Immature natural killer cell (primary cell): Measurements from ENCODE around the gene TRAF3IP3. TPM values are rescaled to one million over a fixed set of nuclear protein-coding genes. Genes with fewer than 3 reads are reported as not detected.

ENCODE experiments used
- DNase-seq, 3 donors: peaks; one replicate each; pipeline ENCODE4 v3.0.0; 2022; ENCODE audit warnings: mixed read lengths in 1 of 3
- H3K27ac Mint-ChIP-seq, 6 donors: one replicate each; pipeline ENCODE4 v1.8.0; 2020; ENCODE audit warnings: mixed read lengths in 6 of 6, mild to moderate bottlenecking in 5 of 6, inconsistent platforms in 4 of 6, moderate library complexity in 3 of 6
- H3K27me3 Mint-ChIP-seq, 3 donors: one replicate each; pipeline ENCODE4 v1.8.0; 2020 to 2021; ENCODE audit warnings: low read depth in 3 of 3, mild to moderate bottlenecking in 3 of 3, mixed read lengths in 3 of 3, moderate library complexity in 3 of 3, inconsistent platforms in 1 of 3
- H3K36me3 Mint-ChIP-seq, 3 donors: one replicate each; pipeline ENCODE4 v1.8.0; 2020; ENCODE audit warnings: mixed read lengths in 3 of 3, inconsistent platforms in 2 of 3, mild to moderate bottlenecking in 2 of 3
- H3K4me1 Mint-ChIP-seq, 2 donors: one replicate each; pipeline ENCODE4 v1.8.0; 2020; ENCODE audit warnings: inconsistent platforms in 2 of 2, mild to moderate bottlenecking in 2 of 2, mixed read lengths in 2 of 2, moderate library complexity in 1 of 2
- H3K4me3 Mint-ChIP-seq, 5 donors: one replicate each; pipeline ENCODE4 v1.8.0; 2020; ENCODE audit warnings: mild to moderate bottlenecking in 5 of 5, mixed read lengths in 5 of 5, inconsistent platforms in 3 of 5, moderate library complexity in 3 of 5
- H3K9me3 Mint-ChIP-seq, 6 donors: one replicate each; pipeline ENCODE4 v1.8.0; 2020; ENCODE audit warnings: mild to moderate bottlenecking in 6 of 6, mixed read lengths in 6 of 6, inconsistent platforms in 4 of 6, moderate library complexity in 3 of 6
- polyA plus RNA-seq, 3 donors: library from polyadenylated mRNA; unstranded; fragments of 300-500 nt; fragmentation: Illumina TruSeq; gene quantifications; one replicate each; pipeline ENCODE4 v1.2.3, GENCODE V29; 2021

Gene TRAF3IP3
- polyA plus RNA-seq, 3 donors from 2014 or later: 232 to 341 (median 287) TPM

GRCh38 chr1:209743145-209743482, 12.7 kb upstream of the TRAF3IP3 start:
- H3K4me3 Mint-ChIP-seq: no peak overlapping the region
- no peak for DNase-seq
- peaks cover 9 to 12% of the 10 kb centered on the region in 2 donors for H3K4me1 Mint-ChIP-seq
- H3K27me3 Mint-ChIP-seq: peaks cover 1 to 2% (median 1%) of the 10 kb centered on the region in 3 donors
- H3K27ac Mint-ChIP-seq: peak overlapping the region in 1 of 6 donors; percentile 4
- peaks cover 0 to 3% (median 0%) of the 10 kb centered on the region in 3 donors for H3K36me3 Mint-ChIP-seq
- H3K9me3 Mint-ChIP-seq: no peaks in the 10 kb centered on the region

DNA sequence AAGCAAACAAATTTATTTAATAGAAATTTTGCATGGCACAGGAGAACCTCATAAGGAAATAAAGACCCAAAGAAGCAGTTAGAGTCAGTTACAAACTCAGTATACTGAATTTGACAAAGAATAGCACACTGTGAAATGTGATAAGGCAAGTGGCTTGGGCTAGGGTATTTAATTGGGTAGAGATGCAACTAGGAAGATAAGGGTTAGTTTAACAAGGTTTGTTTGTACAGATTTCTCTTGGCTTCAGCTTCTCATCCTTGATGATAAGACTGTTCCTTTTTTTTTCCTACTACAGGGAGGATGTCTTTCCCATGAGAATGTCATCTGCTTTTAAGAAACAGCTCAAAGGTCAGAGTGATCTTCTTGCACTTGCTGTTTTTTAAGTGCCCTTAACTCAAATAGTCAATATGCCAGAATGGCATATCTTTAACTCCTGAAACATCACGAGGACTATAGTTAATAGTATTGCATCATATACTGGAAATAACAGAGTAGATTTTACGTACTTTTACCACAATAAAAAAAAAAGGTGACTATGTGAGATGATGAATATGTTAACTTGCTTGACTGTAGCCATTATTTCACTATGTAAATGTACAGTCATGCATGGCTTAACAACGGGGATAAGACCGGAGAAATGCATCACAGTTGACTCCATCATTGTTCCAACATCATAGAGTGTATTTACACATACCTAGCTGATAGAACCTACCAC, 9.2 kb upstream of the TRAF3IP3 start:
- peaks cover 1 to 2% (median 1%) of the 10 kb centered on the region in 3 donors for H3K27me3 Mint-ChIP-seq
- no peak overlapping the region for H3K4me3 Mint-ChIP-seq
- H3K9me3 Mint-ChIP-seq: no peaks in the 10 kb centered on the region
- peak overlapping the region in 5 of 6 donors; percentile 4 to 92 (median 77) for H3K27ac Mint-ChIP-seq
- DNase-seq: no peak
- peaks cover 21 to 24% of the 10 kb centered on the region in 2 donors for H3K4me1 Mint-ChIP-seq
- H3K36me3 Mint-ChIP-seq: peaks cover 0 to 3% (median 0%) of the 10 kb centered on the region in 3 donors

GRCh38 chr1:209747580-209748262, 8.1 kb upstream of the TRAF3IP3 start:
- Mint-ChIP-seq H3K9me3 (no peaks in the 10 kb centered on the region), H3K27ac (peak overlapping the region; percentile 65 to 92 (median 86)), H3K4me1 (peaks cover 31 to 32% of the 10 kb centered on the region in 2 donors), H3K36me3 (peaks cover 0 to 3% (median 0%) of the 10 kb centered on the region in 3 donors), H3K27me3 (peaks cover 0 to 1% (median 0%) of the 10 kb centered on the region in 3 donors), H3K4me3 (peak overlapping the region; percentile 76 to 87 (median 85))
- peak; percentile 90 to 93 (median 91) for DNase-seq

- H3K4me3 Mint-ChIP-seq: peak overlapping the region in 2 of 5 donors; percentile 85 to 87
- peaks cover 0 to 1% (median 0%) of the 10 kb centered on the region in 3 donors for H3K27me3 Mint-ChIP-seq
- H3K36me3 Mint-ChIP-seq: peaks cover 0 to 2% (median 0%) of the 10 kb centered on the region in 3 donors
These were observed 7.2 kb upstream of the TRAF3IP3 start for GRCh38 chr1:209748620-209749019.

DNA sequence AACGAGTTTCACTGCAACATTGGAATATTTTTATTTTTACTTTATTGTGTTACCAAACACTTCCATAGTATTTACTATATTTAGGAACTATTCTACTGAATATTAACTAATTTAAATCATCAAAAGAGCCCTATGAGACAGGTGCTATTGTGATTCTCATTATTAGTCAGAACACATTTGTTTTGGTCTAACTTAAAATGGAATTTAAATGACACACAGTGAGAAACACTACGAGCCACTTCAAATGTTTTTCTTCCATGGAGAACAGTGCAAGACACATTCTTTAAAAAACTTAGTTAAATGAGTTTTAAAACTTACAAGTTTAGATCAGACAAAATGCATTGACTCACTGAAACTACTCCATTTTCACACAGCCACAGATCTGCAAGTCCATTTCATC, 6.6 kb upstream of the TRAF3IP3 start:
- Mint-ChIP-seq H3K27ac (peak overlapping the region in 4 of 6 donors; percentile 54 to 73 (median 64)), H3K4me1 (peaks cover 31 to 33% of the 10 kb centered on the region in 2 donors), H3K36me3 (no peaks in the 10 kb centered on the region), H3K9me3 (no peaks in the 10 kb centered on the region), H3K27me3 (no peaks in the 10 kb centered on the region), H3K4me3 (peak overlapping the region in 1 of 5 donors; percentile 53)
- no peak for DNase-seq

More at GRCh38 chr1:209748620-209749019, 7.2 kb upstream of the TRAF3IP3 start:
- peak overlapping the region in 5 of 6 donors; percentile 77 to 92 (median 87) for H3K27ac Mint-ChIP-seq
- DNase-seq: no peak
- H3K4me1 Mint-ChIP-seq: peaks cover 31 to 32% of the 10 kb centered on the region in 2 donors
- H3K9me3 Mint-ChIP-seq: no peaks in the 10 kb centered on the region

GRCh38 chr1:209749670-209750323, 6.1 kb upstream of the TRAF3IP3 start:
- no peak for DNase-seq
- H3K9me3 Mint-ChIP-seq: no peaks in the 10 kb centered on the region
- H3K27ac Mint-ChIP-seq: peak overlapping the region in 4 of 6 donors; percentile 54 to 73 (median 64)
- H3K4me3 Mint-ChIP-seq: peak overlapping the region in 1 of 5 donors; percentile 53
- H3K4me1 Mint-ChIP-seq: peaks cover 31 to 34% of the 10 kb centered on the region in 2 donors
- H3K27me3 Mint-ChIP-seq: no peaks in the 10 kb centered on the region
- no peaks in the 10 kb centered on the region for H3K36me3 Mint-ChIP-seq

DNA sequence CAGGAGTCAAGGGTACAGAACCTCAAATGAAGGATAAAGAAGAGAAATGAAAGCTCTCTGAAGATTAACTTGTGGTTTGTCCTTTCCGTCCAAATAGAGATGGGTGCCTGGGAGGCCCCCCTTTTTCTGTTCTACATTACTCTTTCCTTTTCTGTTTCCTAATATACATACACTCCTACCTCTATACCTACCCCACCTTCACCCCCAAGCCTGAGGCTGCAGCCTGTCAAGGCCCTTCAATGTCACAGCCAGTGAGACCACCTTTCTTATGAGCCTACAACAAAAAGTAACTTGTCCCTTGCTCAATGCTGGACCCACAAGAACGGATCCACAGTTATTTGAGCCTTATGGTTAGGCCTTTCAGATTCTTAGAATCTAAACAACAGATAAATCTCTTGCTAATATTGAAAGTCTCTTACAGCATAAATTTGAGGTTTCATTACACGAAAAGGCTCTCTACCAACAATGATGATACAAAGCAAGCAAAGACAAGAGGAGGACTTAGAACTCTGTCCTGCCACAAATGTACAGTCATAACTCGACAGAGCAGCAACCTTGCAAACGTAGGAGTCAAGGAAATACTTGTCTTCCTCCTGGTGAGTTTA, 4.1 kb upstream of the TRAF3IP3 start:
- Mint-ChIP-seq H3K4me3 (peak overlapping the region in 2 of 5 donors; percentile 11 to 87), H3K27ac (peak overlapping the region in 5 of 6 donors; percentile 17 to 95 (median 67)), H3K27me3 (peaks cover 0 to 5% (median 0%) of the 10 kb centered on the region in 3 donors), H3K9me3 (no peaks in the 10 kb centered on the region), H3K4me1 (peaks cover 51 to 52% of the 10 kb centered on the region in 2 donors), H3K36me3 (peaks cover 0 to 4% (median 3%) of the 10 kb centered on the region in 3 donors)
- peak in 1 of 3 donors; percentile 25 for DNase-seq

DNA sequence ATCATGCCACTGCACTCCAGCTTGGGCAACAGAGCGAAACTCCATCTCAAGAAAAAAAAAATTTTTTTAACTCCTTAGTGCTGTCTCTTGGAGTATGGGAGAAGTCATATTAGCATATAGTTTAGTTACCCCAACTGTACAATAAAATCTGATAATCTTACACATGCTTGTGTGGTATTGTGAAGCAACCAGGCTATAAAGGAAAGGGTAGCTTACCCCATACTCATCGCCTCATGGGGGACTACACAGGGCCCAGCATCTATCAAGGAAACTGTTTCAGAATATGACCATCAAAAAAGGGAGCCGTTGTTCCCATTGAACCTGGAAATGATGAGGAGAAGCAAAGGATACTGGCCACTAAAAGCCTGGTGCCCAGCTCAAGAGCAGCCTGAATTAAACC, 3.0 kb upstream of the TRAF3IP3 start:
- Mint-ChIP-seq H3K9me3 (no peaks in the 10 kb centered on the region), H3K27ac (peak overlapping the region in 2 of 6 donors; percentile 4 to 95), H3K27me3 (peaks cover 0 to 5% (median 0%) of the 10 kb centered on the region in 3 donors), H3K4me1 (peaks cover 53 to 57% of the 10 kb centered on the region in 2 donors), H3K4me3 (no peak overlapping the region), H3K36me3 (peaks cover 0 to 5% (median 4%) of the 10 kb centered on the region in 3 donors)
- DNase-seq: no peak

GRCh38 chr1:209755256-209755655, 597 bp upstream of the TRAF3IP3 start:
- no peaks in the 10 kb centered on the region for H3K9me3 Mint-ChIP-seq
- H3K27ac Mint-ChIP-seq: peak overlapping the region; percentile 91 to 99 (median 96)

DNA sequence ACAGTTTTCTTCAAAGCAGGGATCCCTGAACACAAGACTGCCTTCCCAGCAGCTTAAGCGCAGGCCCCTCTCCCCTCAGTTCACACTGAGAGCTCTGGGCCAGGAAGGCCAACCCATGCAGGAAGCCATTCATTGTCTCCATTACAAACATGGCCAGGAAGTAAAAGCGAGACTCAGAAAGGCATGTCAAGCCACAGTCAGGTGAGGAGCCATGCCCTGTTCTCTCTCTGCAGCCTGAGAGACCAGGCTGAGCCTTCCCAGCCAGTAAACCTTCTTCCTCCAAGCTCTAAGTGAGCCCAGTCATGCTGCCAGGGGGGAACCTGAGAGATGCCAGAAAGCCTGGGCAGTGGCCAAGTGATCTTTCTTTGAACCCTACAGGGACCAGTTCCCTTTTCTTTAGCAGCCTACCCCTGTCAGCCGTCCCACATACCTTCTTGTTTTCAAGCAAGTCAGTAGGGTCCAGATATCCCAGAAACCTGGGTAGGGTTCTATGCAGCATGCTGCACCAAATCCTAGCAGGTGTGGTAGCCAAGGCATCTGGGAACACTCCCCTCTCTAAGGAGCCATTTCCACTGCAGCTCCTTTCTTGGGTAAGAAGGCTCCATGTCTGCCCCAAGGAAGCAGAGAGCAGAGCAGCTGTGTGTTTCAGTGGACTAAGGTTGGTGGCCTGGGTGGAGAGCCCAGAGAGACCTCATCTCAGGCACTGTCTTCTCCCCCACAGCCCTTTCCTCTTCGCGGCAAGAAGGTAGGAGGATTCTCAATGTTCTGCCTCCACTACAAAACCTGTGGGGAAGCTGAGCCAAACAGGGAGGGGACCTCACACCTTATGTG, 977 bp downstream of the TRAF3IP3 start:
- H3K27ac Mint-ChIP-seq: peak overlapping the region; percentile 91 to 99 (median 96)
- H3K9me3 Mint-ChIP-seq: no peaks in the 10 kb centered on the region
- H3K4me3 Mint-ChIP-seq: peak overlapping the region; percentile 93 to 97 (median 96)
- peaks cover 76 to 79% of the 10 kb centered on the region in 2 donors for H3K4me1 Mint-ChIP-seq
- peaks cover 27 to 44% (median 30%) of the 10 kb centered on the region in 3 donors for H3K36me3 Mint-ChIP-seq
- peak; percentile 50 to 54 (median 52) for DNase-seq
- peaks cover 0 to 5% (median 0%) of the 10 kb centered on the region in 3 donors for H3K27me3 Mint-ChIP-seq

More at GRCh38 chr1:209755256-209755655, 597 bp upstream of the TRAF3IP3 start:
- Mint-ChIP-seq H3K36me3 (peaks cover 15 to 28% (median 21%) of the 10 kb centered on the region in 3 donors), H3K27me3 (peaks cover 0 to 5% (median 0%) of the 10 kb centered on the region in 3 donors), H3K4me3 (peak overlapping the region; percentile 93 to 97 (median 96)), H3K4me1 (peaks cover 69 to 71% of the 10 kb centered on the region in 2 donors)
- no peak for DNase-seq

- Mint-ChIP-seq H3K9me3 (no peaks in the 10 kb centered on the region), H3K27me3 (peaks cover 0 to 5% (median 0%) of the 10 kb centered on the region in 3 donors), H3K4me1 (peaks cover 80 to 87% of the 10 kb centered on the region in 2 donors), H3K27ac (peak overlapping the region; percentile 91 to 99 (median 96)), H3K36me3 (peaks cover 41 to 60% (median 45%) of the 10 kb centered on the region in 3 donors), H3K4me3 (peak overlapping the region; percentile 93 to 97 (median 96))
- DNase-seq: no peak
These were observed 2.5 kb downstream of the TRAF3IP3 start for GRCh38 chr1:209758400-209758799.

GRCh38 chr1:209759829-209760359, 4.0 kb downstream of the TRAF3IP3 start:
- H3K36me3 Mint-ChIP-seq: peaks cover 50 to 72% (median 53%) of the 10 kb centered on the region in 3 donors
- no peak for DNase-seq
- H3K9me3 Mint-ChIP-seq: no peaks in the 10 kb centered on the region
- H3K4me1 Mint-ChIP-seq: peaks cover 83 to 96% of the 10 kb centered on the region in 2 donors
- H3K27me3 Mint-ChIP-seq: peaks cover 0 to 5% (median 0%) of the 10 kb centered on the region in 3 donors
- peak overlapping the region in 3 of 5 donors; percentile 53 to 96 (median 63) for H3K4me3 Mint-ChIP-seq
- peak overlapping the region; percentile 56 to 99 (median 94) for H3K27ac Mint-ChIP-seq
